Ovary (tissue), 3 donors: ENCODE measurements around the gene AKAP5.

ENCODE experiments used
- POLR2A ChIP-seq: fragments of 450-650 bp; IDR thresholded peaks from one replicate; pipeline ENCODE4 v1.6.1; 2017; ENCODE audit warnings: antibody characterized with exemption, mild to moderate bottlenecking, moderate library complexity
- TF ChIP-seq, protein P1 (sequence below), 3 donors: fragments of 450-650 bp in 2 of 3; fragments of 200-600 bp in 1 of 3; IDR thresholded peaks; one replicate each; pipeline versions ENCODE4 v1.5.1 to v1.8.0; 2016 to 2022; ENCODE audit warnings: antibody characterized with exemption in 3 of 3, mild to moderate bottlenecking in 1 of 3
- donor health status: DM: no; HTN: no; CAD: no.

DNA sequence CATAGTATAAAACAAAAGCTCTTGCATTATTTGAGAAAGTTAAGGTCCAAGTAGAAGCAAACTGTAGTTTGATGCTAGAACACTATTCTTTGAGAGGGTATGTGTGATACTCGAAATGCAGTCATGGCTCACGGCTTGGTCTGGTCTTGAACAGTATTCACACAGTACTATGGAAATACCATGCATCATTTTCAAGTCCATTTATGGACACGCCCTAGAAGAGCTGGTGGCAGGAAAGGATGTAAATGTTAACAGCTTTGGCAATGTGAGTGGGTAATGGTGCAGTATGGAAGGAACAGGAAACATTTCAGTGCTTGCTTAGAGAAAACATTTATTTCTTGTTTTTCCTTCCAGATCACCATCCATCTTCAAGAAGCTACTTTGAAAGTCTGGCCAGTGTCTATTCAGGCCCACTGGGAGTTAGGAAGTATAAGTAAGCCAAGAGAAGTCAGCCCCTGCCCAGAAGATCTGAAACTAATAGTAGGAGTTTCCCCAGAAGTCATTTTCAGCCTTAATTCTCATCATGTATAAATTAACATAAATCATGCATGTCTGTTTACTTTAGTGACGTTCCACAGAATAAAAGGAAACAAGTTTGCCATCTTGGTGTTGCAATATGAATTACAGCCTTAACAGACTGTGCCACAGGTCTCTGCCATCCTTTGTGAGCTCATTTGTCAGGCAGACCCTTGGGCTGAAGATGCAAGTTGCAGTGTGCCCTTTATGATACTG is 5.7 kb upstream of the AKAP5 start:
- TF ChIP-seq, protein P1, sequence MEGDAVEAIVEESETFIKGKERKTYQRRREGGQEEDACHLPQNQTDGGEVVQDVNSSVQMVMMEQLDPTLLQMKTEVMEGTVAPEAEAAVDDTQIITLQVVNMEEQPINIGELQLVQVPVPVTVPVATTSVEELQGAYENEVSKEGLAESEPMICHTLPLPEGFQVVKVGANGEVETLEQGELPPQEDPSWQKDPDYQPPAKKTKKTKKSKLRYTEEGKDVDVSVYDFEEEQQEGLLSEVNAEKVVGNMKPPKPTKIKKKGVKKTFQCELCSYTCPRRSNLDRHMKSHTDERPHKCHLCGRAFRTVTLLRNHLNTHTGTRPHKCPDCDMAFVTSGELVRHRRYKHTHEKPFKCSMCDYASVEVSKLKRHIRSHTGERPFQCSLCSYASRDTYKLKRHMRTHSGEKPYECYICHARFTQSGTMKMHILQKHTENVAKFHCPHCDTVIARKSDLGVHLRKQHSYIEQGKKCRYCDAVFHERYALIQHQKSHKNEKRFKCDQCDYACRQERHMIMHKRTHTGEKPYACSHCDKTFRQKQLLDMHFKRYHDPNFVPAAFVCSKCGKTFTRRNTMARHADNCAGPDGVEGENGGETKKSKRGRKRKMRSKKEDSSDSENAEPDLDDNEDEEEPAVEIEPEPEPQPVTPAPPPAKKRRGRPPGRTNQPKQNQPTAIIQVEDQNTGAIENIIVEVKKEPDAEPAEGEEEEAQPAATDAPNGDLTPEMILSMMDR (IDR thresholded peaks at IDR 0.05): no peak
- TF ChIP-seq POLR2A: no peak
